Stimulated activated CD4-positive, alpha-beta T cell treated with anti-CD3 and anti-CD28 coated beads, Interleukin-1b, Interleukin-23, amount 100 ng/mL, for 48 hours (primary cell): Measurements from ENCODE around the gene PLXNA4.

Source experiments
- DNase-seq: peaks from one replicate; pipeline ENCODE4 v3.0.0-alpha.2; 2020

PLXNA4 gene

DNA sequence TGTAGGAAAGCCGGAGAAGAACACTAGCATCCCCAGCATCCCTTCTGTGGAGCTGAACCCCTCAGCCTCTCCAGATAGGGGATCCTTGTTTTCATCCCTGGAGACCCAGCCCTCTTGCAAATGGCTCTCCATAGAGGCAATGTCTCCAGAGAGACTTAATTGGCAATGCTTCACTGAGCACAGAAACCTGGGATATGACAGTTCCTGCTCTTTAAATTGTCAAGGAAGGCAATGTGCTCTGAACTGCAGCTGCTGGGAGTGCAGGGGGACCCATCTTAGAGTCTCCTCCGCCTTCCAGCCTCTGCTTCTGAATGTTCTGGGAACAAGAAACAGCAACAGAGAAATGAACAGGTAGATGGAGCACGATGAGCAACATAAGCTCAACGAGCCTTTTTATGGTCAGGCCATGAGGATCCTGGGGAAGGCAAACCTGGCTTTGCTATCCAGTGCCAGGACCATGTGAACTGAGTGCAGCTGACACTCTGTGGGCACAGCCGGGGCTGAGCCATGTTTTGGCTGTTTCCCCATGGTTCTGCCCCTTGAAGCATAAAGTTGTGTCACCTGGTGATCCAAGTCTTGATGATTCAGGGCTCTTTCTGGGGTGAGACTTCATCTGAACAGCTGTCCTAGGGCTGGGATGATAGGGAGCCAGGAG, 481.0 kb downstream of the PLXNA4 start:
- no peak for DNase-seq

DNA sequence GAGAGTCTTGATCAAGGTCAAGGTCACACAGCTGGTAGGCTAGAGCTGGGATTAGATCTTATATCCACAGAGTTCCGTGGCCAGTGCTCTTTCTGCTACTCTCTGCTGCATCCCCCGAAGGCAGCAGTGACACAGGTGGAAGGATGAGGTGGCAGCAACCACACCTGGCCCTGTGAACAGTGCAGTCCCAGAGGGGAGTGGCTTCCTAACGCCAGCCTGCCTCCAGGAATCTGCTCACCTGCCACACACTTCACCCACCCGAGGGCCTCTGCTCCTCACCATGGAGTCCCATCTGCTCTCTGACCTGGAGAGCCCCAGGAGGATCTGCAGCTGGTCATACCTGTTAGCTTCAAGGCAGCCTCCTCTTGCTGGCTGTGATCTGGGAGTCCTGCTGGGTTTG, 484.2 kb downstream of the PLXNA4 start:
- DNase-seq, result no peak

- DNase-seq, result no peak
These were observed 484.6 kb downstream of the PLXNA4 start for GRCh38 chr7:132091706-132092105.

DNA sequence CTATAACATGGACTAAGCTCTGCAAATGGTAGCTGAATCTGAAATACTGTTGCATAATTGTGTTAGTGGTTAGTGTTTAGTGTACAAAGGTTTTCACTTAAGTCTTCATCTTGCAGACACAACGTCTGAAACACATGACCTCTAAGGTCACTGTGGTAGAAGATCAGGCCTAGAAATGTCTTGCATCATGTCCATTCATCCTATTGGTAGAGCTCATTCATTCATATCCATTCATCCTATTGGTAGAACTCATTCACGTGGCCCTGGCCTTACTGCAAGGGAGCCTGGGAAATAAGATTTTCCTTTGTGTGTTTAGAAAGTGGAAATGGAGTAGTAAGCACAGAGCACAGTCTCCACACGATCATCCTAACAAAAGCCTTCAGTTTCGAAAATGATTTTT, 485.8 kb downstream of the PLXNA4 start:
- DNase-seq, result no peak

GRCh38 chr7:132089356-132089755, 486.9 kb downstream of the PLXNA4 start:
- DNase-seq, result no peak

DNA sequence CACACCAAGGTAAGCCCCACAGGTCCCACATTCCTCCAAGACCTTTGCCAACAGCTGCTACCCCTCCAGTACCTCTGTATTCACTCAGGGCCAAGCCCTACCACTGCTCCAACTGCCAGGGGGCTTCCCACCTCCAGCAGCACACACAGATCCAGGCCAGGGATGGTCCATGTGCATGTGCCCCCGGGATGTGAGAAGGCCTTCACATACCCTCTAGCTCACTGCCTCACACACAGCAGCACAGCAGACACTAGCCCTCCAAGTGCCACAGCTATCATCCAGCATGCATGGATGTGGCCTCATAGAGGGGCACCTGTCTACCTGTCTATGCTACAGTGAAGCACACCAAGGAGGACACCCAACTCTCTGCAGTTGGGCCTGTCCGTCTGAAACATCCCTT, 488.8 kb downstream of the PLXNA4 start:
- DNase-seq, result no peak

DNA sequence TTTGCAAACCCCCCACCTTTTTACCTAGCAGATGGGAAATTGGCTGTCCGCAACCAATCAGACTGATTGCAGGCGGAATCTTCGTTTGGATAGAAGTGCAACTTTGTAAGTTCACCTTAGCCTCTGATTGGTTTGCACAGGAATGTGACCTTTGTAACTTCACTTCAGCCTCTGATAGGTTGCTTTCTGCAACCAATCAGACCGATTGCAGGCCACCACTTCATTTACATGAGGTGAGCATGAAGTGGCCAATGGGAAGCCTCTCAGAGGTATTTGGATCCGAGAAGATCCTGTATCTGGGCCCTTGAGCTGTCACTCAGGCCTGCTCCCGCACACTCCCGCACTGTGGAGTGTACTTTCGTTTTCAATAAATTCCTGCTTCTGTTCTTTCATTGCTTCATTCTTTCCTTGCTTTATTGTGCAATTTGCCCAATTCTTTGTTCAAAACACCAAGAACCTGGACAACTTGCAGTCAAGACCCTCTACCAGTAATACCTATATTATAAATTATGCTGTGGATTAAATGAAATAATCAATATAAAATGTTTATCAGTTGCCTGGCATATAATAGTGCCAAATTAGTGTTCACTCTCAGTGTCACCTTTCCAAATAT, 491.4 kb downstream of the PLXNA4 start:
- no peak for DNase-seq

DNA sequence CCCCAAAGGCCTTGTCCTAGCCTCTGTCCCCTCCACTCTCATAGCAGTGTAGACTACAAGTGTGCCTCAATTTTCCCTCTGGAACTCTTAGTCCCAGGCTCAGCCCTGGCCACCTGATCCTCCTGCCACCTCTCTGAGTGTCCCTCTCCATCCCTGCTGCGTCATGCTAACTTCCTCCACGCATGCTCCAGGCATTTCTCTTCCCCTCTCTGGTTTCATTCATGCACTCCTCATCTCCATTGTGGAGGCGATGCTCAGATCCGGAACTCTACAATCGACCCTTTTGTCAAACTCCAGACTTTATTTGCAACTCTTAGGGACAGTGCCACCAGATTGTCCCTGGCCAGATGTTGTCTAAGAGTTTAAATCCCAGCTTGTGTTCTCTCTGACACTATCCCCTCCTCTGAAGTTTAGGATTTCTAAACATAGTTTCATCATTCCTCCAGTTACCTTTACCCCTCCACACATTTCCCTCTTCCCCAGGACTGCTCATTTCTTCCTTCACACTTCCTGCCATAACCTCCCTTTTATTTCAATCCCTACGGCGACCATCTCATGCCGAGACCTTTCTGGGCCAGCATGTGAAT, 492.6 kb downstream of the PLXNA4 start:
- no peak for DNase-seq

GRCh38 chr7:132083126-132083525, 493.1 kb downstream of the PLXNA4 start:
- DNase-seq, result no peak

DNA sequence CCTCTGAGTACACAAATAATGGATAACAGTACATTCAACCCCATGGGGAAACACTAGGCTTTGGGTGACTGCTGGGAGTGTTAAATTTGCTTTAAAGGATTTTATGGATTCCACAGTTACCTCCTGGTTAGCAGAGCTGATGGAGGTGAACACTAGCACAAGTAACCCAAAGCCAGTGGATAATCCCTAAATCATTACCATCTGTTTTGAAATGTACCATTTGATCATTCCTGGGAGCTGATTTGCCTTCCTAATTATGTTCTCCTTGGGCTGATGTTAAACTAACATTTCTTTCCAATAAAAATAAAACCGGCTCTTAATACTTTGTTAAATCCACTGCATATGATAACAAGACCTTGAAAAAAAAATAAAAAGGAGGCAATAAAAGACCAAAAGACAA, 493.9 kb downstream of the PLXNA4 start:
- no peak for DNase-seq

GRCh38 chr7:132081686-132082085, 494.6 kb downstream of the PLXNA4 start:
- no peak for DNase-seq

DNA sequence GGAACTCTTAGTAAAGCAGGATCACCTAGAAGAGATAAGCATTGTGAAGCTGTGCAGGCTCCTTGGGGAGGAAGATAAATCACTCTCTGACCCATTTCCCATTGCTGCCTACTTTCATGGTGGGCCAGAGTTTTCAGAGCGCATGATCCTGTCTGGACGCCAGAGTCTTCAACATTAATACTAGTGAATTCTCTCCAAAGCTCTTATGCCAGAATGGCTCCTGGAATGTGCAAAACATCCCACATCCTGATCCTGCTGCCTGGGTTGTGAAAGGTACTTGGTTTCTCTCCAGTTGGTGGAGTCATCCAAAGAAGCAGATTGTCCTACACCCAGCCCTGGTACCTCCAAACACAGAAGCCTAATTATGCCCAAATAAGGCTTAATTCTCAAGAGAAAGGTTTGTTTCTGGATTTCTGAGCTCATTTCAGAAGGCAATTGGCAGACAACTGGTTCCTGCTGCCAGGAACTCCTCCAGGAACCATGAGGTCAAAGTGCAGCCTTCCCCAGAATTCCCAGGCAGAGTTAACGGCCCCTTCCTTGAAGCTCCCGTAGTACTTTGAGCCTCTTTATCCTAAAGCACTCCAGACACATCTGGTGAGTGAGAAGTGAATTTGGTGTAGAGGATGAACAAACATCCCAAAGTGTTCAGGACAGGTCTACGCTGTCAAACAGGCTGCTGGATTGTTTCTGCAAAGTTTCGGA, 495.2 kb downstream of the PLXNA4 start:
- DNase-seq, result no peak

- DNase-seq, result no peak
These were observed 495.8 kb downstream of the PLXNA4 start for GRCh38 chr7:132080467-132080866.

DNA sequence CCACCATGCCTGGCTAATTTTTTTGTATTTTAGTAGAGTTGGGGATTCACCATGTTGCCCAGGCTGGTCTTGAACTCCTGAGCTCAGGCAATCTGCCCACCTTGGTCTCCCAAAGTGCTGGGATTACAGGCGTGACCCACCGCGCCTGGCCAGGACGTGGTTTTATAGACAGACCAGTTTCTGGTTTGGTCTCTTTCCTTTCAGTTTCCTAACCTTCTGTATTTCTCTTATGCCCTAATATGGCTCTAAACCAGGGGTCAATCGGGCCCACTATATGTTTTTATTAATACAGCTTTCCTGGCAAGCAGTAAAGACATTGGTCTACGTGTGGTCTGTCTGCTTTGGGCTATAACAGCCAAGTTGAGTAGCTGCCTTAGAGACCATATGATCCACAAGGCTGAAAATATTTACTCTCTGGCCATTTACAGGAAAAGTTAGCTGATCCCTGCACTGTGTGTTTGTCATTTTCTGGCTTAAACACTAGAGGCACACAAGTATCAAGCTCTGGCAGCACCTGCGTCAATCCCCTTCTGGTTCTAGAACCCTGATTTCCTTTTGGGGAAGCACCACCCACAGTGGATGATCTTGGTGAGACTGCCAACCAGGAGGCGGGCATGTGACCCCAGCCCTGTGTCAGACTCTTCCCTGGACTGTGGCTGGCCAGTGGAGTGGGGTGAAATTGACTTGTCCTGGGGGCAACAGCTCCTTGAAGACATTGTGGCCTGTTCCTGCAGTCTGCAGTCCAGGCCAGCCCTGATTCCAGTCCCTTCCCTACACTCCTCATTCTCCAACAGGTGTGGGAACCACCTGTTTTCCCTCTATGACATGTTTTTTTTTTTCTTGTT, 497.2 kb downstream of the PLXNA4 start:
- no peak for DNase-seq

- DNase-seq, result no peak
These were observed 498.1 kb downstream of the PLXNA4 start for GRCh38 chr7:132077971-132078685.

DNA sequence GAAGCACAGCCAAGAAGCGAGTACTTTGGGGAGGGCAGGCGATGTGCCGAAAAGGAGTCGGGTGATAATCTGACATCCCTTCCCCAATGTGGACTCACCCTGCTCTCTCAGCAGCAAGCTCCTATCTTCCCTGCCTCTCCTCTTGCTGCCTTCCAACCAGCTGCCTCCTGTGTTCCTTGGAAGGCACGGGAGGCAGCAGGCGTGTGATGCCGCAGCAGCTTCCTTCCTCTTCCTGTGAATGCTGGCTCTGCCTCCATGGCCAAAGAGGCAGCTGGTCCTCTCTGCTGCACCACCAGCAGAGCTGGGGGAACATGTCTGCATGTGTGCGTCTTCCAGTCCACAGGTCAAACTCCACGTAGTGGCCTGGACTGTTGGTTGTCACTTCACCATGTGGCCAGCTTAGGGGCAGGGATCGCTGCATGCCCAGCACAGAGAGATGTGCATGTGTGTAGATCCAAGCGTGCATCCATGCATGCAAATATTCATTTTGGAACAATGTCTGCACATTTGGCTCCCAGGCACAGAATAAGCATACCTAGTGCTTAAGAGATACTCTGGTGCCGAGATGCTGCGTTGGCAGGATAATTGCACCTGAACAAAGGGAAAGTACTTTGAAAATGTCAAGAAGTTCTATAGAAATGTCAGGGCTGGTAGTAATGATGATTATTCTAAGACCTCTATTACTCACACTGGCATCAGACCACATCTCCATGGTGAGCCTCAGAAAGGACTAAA, 499.8 kb downstream of the PLXNA4 start:
- no peak for DNase-seq

DNA sequence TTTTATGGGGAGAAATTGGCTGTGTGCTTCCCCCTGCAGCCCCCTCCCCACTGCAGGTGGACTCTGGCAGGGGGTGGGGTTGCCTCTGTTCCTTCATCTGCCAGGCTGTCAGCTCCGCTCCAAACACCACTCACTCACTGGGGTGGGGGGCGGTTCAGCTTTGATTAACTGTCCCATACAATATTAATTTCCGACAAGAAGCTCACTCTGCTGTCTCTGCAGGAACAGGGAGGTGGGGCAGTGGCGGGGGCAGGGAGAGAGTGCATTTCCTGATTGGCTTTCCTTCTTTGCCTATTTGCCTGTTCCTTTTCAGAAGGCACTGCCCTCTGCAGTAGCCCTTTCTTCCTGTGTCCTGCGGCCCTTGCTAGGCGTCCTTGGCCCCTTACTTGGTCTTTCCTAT, 500.8 kb downstream of the PLXNA4 start:
- DNase-seq, result no peak

DNA sequence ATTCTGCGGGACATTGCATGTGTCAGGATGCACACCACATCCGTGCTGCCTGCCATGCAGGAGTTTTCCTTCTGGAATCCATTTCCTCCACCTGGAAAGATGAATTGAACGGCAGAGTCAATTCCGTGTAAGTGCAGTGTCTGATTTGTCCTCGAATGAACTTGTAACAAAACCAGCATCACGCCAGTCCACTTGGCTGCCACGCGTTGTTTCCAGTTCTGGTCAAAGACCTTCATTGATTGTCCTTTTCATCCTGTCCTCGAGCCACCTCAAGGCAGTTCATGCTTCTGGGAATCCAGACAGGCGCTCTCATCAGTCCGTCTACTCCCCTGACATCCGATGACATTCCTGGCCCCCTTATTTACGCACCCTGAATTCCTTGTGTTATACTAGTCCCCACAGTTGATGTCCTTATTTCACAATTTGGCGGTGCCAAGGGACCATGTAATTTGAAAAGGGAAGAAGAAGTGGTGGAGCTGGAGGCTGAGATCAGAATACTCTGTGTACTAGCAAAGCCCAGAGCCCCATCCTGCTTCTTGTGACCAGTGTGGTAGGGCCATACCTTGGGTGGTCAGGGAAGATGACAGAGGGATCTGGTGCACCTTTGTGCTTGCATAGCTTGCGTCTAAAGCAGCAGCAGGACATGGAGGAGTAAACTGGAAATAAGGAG, 502.2 kb downstream of the PLXNA4 start:
- no peak for DNase-seq
